Measurements from ENCODE around the gene PDE4B. TPM values are rescaled to one million over a fixed set of nuclear protein-coding genes. Genes with fewer than 3 reads are reported as not detected.

PDE4B gene
- total RNA-seq, 1 experiment from 2014 or later = not detected

DNA sequence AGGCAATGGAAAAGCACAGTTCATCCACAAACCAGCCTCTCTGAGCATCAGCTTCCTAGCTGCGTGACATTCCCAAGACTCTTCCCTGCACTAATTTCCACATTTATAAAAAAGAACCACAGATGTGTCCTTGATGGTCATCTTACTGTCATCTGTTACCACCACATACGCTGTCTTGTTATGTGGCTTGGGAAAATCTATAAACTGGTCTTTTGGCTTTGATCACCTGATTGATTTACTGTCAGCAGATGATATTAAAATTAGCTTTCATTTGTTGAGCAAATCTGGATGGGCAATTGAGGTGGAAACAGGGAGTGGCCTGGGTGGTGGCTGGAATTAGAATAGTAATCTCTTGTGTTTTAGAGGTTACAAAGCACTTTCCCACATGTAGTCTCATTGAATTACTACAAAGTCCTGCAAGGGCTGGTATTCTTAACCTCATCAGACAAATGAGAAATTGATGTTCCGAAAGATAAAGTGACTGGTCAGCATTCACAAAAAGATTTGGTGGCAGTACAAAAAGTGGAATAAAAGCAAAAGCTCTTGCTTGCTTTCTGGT, 509.6 kb downstream of the PDE4B start:
- ChIA-PET CTCF (no interaction called here), POLR2A (no interaction called here)
- no peak for DNase-seq
- intact Hi-C loops (cut with micrococcal nuclease; ENCODE audit: unreplicated experiment) = no loop called here
- no TSS peak for BruUV-seq (replicated peaks)
- H3K9me3 Mint-ChIP-seq (ENCODE audit: unreplicated experiment) = no peaks in the 10 kb centered on the region
- peaks cover 3% of the 10 kb centered on the region for H3K27me3 Mint-ChIP-seq (ENCODE audit: insufficient read depth, unreplicated experiment)
- H3K9me3 ChIP-seq = no peaks in the 10 kb centered on the region
- H3K36me3 ChIP-seq (ENCODE audit: control insufficient read depth, insufficient read depth, low read length) = no peaks in the 10 kb centered on the region
- H3K4me3 ChIP-seq (ENCODE audit: low read depth, low read length) = no peak overlapping the region
- TF ChIP-seq, protein P1, sequence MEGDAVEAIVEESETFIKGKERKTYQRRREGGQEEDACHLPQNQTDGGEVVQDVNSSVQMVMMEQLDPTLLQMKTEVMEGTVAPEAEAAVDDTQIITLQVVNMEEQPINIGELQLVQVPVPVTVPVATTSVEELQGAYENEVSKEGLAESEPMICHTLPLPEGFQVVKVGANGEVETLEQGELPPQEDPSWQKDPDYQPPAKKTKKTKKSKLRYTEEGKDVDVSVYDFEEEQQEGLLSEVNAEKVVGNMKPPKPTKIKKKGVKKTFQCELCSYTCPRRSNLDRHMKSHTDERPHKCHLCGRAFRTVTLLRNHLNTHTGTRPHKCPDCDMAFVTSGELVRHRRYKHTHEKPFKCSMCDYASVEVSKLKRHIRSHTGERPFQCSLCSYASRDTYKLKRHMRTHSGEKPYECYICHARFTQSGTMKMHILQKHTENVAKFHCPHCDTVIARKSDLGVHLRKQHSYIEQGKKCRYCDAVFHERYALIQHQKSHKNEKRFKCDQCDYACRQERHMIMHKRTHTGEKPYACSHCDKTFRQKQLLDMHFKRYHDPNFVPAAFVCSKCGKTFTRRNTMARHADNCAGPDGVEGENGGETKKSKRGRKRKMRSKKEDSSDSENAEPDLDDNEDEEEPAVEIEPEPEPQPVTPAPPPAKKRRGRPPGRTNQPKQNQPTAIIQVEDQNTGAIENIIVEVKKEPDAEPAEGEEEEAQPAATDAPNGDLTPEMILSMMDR (IDR thresholded peaks at IDR 0.05; ENCODE audit: insufficient read depth in 1 of 2, low read depth in 1 of 2, low read length in 1 of 2, severe bottlenecking in 1 of 2, unreplicated experiment in 1 of 2) = no peak
- H3K27me3 ChIP-seq (replicated peaks; ENCODE audit: control insufficient read depth, insufficient read depth, low read length) = no peaks in the 10 kb centered on the region
- H3K4me3 Mint-ChIP-seq (ENCODE audit: unreplicated experiment) = no peak overlapping the region
- no peaks in the 10 kb centered on the region for H3K36me3 Mint-ChIP-seq (ENCODE audit: insufficient read depth, unreplicated experiment)
- no peaks in the 10 kb centered on the region for H3K4me1 ChIP-seq
- no peaks in the 10 kb centered on the region for H3K4me1 Mint-ChIP-seq (ENCODE audit: low read depth, unreplicated experiment)
- no peak overlapping the region for H3K27ac Mint-ChIP-seq (ENCODE audit: unreplicated experiment)

DNA sequence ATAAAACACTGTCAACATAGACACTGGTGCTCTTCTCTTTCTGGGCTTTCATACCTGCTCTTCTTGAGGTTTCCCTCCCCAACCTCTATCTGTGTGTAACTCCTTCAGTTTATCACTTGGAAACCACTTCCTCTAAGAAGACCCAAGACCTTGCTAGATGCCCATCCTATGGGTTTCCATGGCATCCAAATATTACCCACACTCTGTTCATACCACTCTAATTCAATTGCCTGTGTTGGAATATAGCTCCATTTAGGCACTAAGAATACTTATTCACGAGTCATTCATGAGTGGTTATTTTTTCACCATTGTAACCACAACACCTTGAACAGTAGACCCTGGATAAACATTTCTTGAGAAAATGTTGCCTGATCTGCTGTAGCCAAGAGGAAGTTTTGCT, 510.1 kb downstream of the PDE4B start:
- intact Hi-C loops (cut with micrococcal nuclease; ENCODE audit: unreplicated experiment) = no loop called here
- H3K27me3 ChIP-seq (replicated peaks; ENCODE audit: control insufficient read depth, insufficient read depth, low read length) = no peaks in the 10 kb centered on the region
- no peaks in the 10 kb centered on the region for H3K36me3 Mint-ChIP-seq (ENCODE audit: insufficient read depth, unreplicated experiment)
- POLR2A ChIA-PET = no interaction called here
- no TSS peak for BruUV-seq (replicated peaks)
- no peaks in the 10 kb centered on the region for H3K9me3 Mint-ChIP-seq (ENCODE audit: unreplicated experiment)
- CTCF ChIA-PET = no interaction called here
- no peak overlapping the region for H3K27ac Mint-ChIP-seq (ENCODE audit: unreplicated experiment)
- no peaks in the 10 kb centered on the region for H3K4me1 ChIP-seq
- no peak for DNase-seq
- H3K27me3 Mint-ChIP-seq (ENCODE audit: insufficient read depth, unreplicated experiment) = peaks cover 3% of the 10 kb centered on the region
- H3K4me1 Mint-ChIP-seq (ENCODE audit: low read depth, unreplicated experiment) = no peaks in the 10 kb centered on the region
- H3K9me3 ChIP-seq = no peaks in the 10 kb centered on the region
- TF ChIP-seq, protein P1 (IDR thresholded peaks at IDR 0.05; ENCODE audit: insufficient read depth in 1 of 2, low read depth in 1 of 2, low read length in 1 of 2, severe bottlenecking in 1 of 2, unreplicated experiment in 1 of 2) = no peak
- H3K4me3 ChIP-seq (ENCODE audit: low read depth, low read length) = no peak overlapping the region
- H3K4me3 Mint-ChIP-seq (ENCODE audit: unreplicated experiment) = no peak overlapping the region
- no peaks in the 10 kb centered on the region for H3K36me3 ChIP-seq (ENCODE audit: control insufficient read depth, insufficient read depth, low read length)

DNA sequence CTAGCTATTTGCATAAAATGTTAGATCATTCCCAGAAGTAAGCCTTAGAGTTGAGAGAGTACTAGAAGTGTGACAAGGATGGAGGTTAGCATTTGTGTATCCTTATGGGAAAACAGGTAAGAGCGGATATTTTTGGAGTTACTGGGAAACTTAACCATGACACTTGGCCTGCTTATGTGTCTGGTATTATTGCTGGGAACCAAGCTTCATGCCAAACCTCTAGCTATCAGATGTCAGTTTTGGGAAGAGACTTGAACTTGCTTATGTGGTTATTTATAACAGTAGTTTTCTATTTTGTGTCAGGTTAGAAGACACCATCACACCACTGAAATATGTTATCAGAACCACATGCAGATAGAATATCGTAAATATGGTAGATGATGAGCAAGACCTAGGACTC, 511.0 kb downstream of the PDE4B start:
- Histone ChIP-seq H3K27me3 (replicated peaks; ENCODE audit: control insufficient read depth, insufficient read depth, low read length) (no peaks in the 10 kb centered on the region), H3K9me3 (no peaks in the 10 kb centered on the region), H3K4me3 (ENCODE audit: low read depth, low read length) (no peak overlapping the region), H3K36me3 (ENCODE audit: control insufficient read depth, insufficient read depth, low read length) (no peaks in the 10 kb centered on the region), H3K4me1 (no peaks in the 10 kb centered on the region)
- POLR2A ChIA-PET = no interaction called here
- H3K4me1 Mint-ChIP-seq (ENCODE audit: low read depth, unreplicated experiment) = no peaks in the 10 kb centered on the region
- peaks cover 3% of the 10 kb centered on the region for H3K27me3 Mint-ChIP-seq (ENCODE audit: insufficient read depth, unreplicated experiment)
- no peak overlapping the region for H3K4me3 Mint-ChIP-seq (ENCODE audit: unreplicated experiment)
- no peak overlapping the region for H3K27ac Mint-ChIP-seq (ENCODE audit: unreplicated experiment)
- no TSS peak for BruUV-seq (replicated peaks)
- CTCF ChIA-PET = no interaction called here
- TF ChIP-seq, protein P1 (IDR thresholded peaks at IDR 0.05; ENCODE audit: insufficient read depth in 1 of 2, low read depth in 1 of 2, low read length in 1 of 2, severe bottlenecking in 1 of 2, unreplicated experiment in 1 of 2) = no peak
- H3K9me3 Mint-ChIP-seq (ENCODE audit: unreplicated experiment) = no peaks in the 10 kb centered on the region
- no peaks in the 10 kb centered on the region for H3K36me3 Mint-ChIP-seq (ENCODE audit: insufficient read depth, unreplicated experiment)
- DNase-seq = no peak
- intact Hi-C loops (cut with micrococcal nuclease; ENCODE audit: unreplicated experiment) = no loop called here
